ENCODE data around the gene TLCD2. TPM values are rescaled to one million over a fixed set of nuclear protein-coding genes. Genes with fewer than 3 reads are reported as not detected.
A peak's percentile ranks its signal among the peaks of the same experiment; 100 is the strongest.

The TLCD2 gene
- total RNA-seq, 1 experiment from 2014 or later: 6.7 TPM

GRCh38 chr17:1732241-1732832 lies 22.2 kb upstream of the TLCD2 start:
- Histone ChIP-seq H3K9me3 (ENCODE audit: insufficient read depth, low read depth) (no peaks in the 10 kb centered on the region), H3K4me1 (replicated peaks; ENCODE audit: insufficient read depth) (no peaks in the 10 kb centered on the region), H3K9me2 (ENCODE audit: insufficient read depth) (no peaks in the 10 kb centered on the region), H3F3A (ENCODE audit: insufficient read depth, low read depth) (no peaks in the 10 kb centered on the region), H3K27me3 (ENCODE audit: insufficient read depth, low read depth) (no peaks in the 10 kb centered on the region), H2AFZ (no peak overlapping the region), H3K36me3 (ENCODE audit: low read depth) (no peaks in the 10 kb centered on the region), H3K4me3 (no peak overlapping the region), H3K4me2 (no peak overlapping the region), H3K27ac (no peak overlapping the region), H4K20me1 (ENCODE audit: insufficient read depth) (no peaks in the 10 kb centered on the region; the same call in none of the 2 replicates), H3K79me2 (ENCODE audit: low read depth) (no peaks in the 10 kb centered on the region)
- CTCF ChIA-PET: interaction anchor here (0.6 kb wide), 1 partner anchor 70 kb away, joined by 3 read pairs; no protein-coding TSS in a partner anchor
- BruUV-seq (replicated peaks): no TSS peak
- intact Hi-C loops (cut with micrococcal nuclease; ENCODE audit: unreplicated experiment): no loop called here
- TF ChIP-seq EZH2 (IDR thresholded peaks at IDR 0.05; ENCODE audit: low read depth): no peak
- no peak for TF ChIP-seq CTCF (conservative IDR thresholded peaks at IDR 0.05)
- POLR2A ChIA-PET (ENCODE audit: unreplicated experiment): no interaction called here
- DNase-seq: no peak

GRCh38 chr17:1731194-1731506 lies 21.0 kb upstream of the TLCD2 start:
- CTCF ChIA-PET: no interaction called here
- H3F3A ChIP-seq (ENCODE audit: insufficient read depth, low read depth): no peaks in the 10 kb centered on the region
- H3K27ac ChIP-seq: no peak overlapping the region
- intact Hi-C loops (cut with micrococcal nuclease; ENCODE audit: unreplicated experiment): no loop called here
- no peaks in the 10 kb centered on the region for H3K4me1 ChIP-seq (replicated peaks; ENCODE audit: insufficient read depth)
- H2AFZ ChIP-seq: no peak overlapping the region
- no peak for DNase-seq
- POLR2A ChIA-PET (ENCODE audit: unreplicated experiment): interaction anchor here (0.5 kb wide), 1 partner anchor 82 kb away, joined by 8 read pairs; no protein-coding TSS in a partner anchor
- no peak overlapping the region for H3K4me2 ChIP-seq
- TF ChIP-seq EZH2 (IDR thresholded peaks at IDR 0.05; ENCODE audit: low read depth) (no peak), CTCF (conservative IDR thresholded peaks at IDR 0.05) (no peak)
- no peaks in the 10 kb centered on the region for H3K27me3 ChIP-seq (ENCODE audit: insufficient read depth, low read depth)
- no peaks in the 10 kb centered on the region for H3K9me3 ChIP-seq (ENCODE audit: insufficient read depth, low read depth)
- H3K36me3 ChIP-seq (ENCODE audit: low read depth): no peaks in the 10 kb centered on the region
- BruUV-seq (replicated peaks): no TSS peak
- H3K4me3 ChIP-seq: no peak overlapping the region
- H3K79me2 ChIP-seq (ENCODE audit: low read depth): no peaks in the 10 kb centered on the region
- H3K9me2 ChIP-seq (ENCODE audit: insufficient read depth): no peaks in the 10 kb centered on the region
- H4K20me1 ChIP-seq (ENCODE audit: insufficient read depth): no peaks in the 10 kb centered on the region; the same call in none of the 2 replicates

GRCh38 chr17:1730326-1731193 lies 20.4 kb upstream of the TLCD2 start:
- no peaks in the 10 kb centered on the region; the same call in none of the 2 replicates for H4K20me1 ChIP-seq (ENCODE audit: insufficient read depth)
- no peaks in the 10 kb centered on the region for H3K9me3 ChIP-seq (ENCODE audit: insufficient read depth, low read depth)
- H3F3A ChIP-seq (ENCODE audit: insufficient read depth, low read depth): no peaks in the 10 kb centered on the region
- H2AFZ ChIP-seq: no peak overlapping the region
- H3K4me3 ChIP-seq: no peak overlapping the region
- no peaks in the 10 kb centered on the region for H3K9me2 ChIP-seq (ENCODE audit: insufficient read depth)
- H3K27me3 ChIP-seq (ENCODE audit: insufficient read depth, low read depth): no peaks in the 10 kb centered on the region
- H3K36me3 ChIP-seq (ENCODE audit: low read depth): no peaks in the 10 kb centered on the region
- peak in 1 of 2 experiments; percentile 54 for DNase-seq
- TF ChIP-seq EZH2 (IDR thresholded peaks at IDR 0.05; ENCODE audit: low read depth) (no peak), CTCF (conservative IDR thresholded peaks at IDR 0.05) (no peak)
- H3K79me2 ChIP-seq (ENCODE audit: low read depth): peaks cover 3% of the 10 kb centered on the region; the same call in 1 of the 2 replicates
- H3K4me2 ChIP-seq: no peak overlapping the region
- CTCF ChIA-PET: interaction anchor here (0.8 kb wide), 1 partner anchor 99 kb away, joined by 7 read pairs; the partner anchor contains the start of genes RPA1 and SMYD4
- no TSS peak for BruUV-seq (replicated peaks)
- H3K4me1 ChIP-seq (replicated peaks; ENCODE audit: insufficient read depth): no peaks in the 10 kb centered on the region
- no peak overlapping the region for H3K27ac ChIP-seq
- intact Hi-C loops (cut with micrococcal nuclease; ENCODE audit: unreplicated experiment): no loop called here
- POLR2A ChIA-PET (ENCODE audit: unreplicated experiment): interaction anchor here (0.5 kb wide), 1 partner anchor 82 kb away, joined by 8 read pairs; no protein-coding TSS in a partner anchor

All from PC-9 (cell line).